Dermis microvascular lymphatic vessel endothelial cell (primary cell): ENCODE data around the gene PHAF1. TPM values are rescaled to one million over a fixed set of nuclear protein-coding genes. Genes with fewer than 3 reads are reported as not detected.
A peak's percentile ranks its signal among the peaks of the same experiment; 100 is the strongest.

Experiments
- DNase-seq, 2 donors: peaks; one replicate each; pipeline versions ENCODE4 v3.0.0 to v3.0.0-alpha.2; 2010; ENCODE audit warnings: low read depth in 2 of 2
- total RNA-seq: library from RNA; depleted of rRNA; stranded (reverse); fragments of >200 nt; gene quantifications from 2 replicates; pipeline ENCODE4 v1.2.1, GENCODE V29; 2014

The PHAF1 gene
- 9.6 and 15.0 TPM in 2 replicates for total RNA-seq

- DNase-seq = peak; percentile 69 to 92
Measured at GRCh38 chr16:67109407-67110135, at the start of gene PHAF1. PHAF1 (plus strand) TSS chr16:67109941; CDS start chr16:67110176, 235 bp downstream.

GRCh38 chr16:67063008-67063407, 46.7 kb upstream of the PHAF1 start:
- no peak for DNase-seq

DNA sequence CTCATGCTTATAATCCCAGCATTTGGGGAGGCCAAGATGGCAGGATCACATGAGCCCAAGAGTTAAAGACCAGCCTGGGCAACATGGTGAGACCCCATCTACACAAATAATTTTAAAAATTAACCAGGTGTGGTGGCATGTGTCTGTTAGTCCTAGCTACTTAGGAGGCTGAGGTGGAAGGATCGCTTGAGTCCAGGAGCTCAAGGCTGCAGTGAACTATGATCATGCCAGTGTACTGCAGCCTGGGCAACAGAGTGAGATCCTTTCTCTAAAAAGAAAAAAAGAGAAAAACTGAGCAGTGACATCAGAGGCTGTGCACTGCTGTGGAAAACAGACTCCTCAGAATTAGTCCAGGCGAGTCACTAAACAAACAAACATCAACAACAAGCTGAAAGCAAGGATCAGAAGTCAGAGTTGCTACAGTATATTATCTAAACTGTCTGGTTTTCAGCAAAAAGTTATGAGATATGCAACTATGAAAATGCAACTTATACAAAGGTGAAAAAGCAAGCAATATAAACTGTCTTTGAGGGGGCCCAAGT, 41.5 kb upstream of the PHAF1 start:
- DNase-seq = peak in 1 of 2 donors; percentile 3

GRCh38 chr16:67071476-67072048, 38.2 kb upstream of the PHAF1 start:
- DNase-seq = no peak

- DNase-seq = no peak
Measured at GRCh38 chr16:67075331-67075730, 34.4 kb upstream of the PHAF1 start.

DNA sequence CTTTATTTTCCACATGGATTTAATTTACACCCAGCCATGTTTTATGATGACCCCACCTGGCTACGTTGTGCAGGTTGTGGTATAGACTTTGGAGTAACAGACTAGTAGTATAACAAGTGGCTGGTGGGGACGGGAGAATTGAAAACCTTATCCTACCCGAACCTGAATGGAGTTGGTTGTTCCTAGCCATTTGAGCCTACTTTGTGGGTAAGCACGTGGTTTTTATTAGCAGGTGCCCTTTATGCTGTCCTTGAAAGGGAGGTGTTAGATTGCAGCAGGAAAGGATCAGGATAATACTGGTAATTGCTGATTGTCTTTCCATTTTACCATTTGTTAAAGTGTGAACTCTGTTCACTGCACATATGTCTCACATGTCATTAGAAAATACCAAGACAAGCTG, 31.9 kb upstream of the PHAF1 start:
- no peak for DNase-seq

- no peak for DNase-seq
Measured at GRCh38 chr16:67082100-67082499, 27.6 kb upstream of the PHAF1 start.

DNA sequence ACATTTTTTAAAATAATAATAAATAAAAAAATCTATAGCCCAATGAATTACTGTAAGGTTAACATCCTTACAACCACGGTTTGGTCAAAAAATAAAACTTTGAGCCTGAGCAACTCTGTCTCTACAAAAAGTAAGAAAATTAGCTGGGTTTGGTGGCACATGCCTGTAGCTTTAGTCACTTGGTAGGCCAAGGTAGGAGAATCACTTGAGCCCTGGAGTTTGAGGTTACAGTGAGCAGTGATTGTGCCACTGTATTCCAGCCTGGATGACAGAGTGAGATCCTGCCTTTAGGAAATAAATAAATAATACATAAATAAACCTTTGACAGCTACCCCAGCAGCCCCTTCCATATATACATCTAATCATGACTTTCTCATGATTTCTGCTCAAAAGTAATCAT, 26.9 kb upstream of the PHAF1 start:
- DNase-seq = no peak

DNA sequence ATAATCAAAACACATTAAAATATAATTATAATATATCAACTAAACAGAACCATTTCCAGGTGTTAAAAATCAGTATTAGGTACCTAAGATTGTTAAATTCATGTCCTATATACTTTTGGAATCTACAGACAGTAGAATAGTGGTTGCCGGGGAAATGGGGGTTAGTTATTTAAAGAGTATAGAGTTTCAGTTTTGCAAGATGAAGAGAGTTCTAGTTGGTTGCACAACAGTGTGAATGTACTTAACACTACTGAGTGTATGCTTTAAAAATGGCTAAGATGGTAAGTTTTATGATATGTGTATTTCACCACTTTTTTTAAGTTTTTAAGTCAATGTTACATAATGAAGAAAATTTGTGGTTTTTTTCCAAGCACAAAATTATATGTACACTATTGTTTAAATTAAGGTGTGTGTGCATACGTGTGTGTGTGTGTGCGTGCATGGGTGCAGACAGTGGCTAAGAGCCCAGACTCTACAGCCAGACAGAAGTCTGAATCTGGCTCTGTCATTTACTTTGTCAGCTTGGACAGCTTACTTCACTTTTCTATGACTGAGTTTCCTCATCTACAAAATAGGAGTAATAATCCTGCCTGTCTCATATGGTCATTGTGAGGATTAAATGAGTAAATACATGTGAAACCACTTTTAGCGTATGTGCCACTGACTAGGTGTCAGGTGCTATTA, 25.3 kb upstream of the PHAF1 start:
- no peak for DNase-seq

DNA sequence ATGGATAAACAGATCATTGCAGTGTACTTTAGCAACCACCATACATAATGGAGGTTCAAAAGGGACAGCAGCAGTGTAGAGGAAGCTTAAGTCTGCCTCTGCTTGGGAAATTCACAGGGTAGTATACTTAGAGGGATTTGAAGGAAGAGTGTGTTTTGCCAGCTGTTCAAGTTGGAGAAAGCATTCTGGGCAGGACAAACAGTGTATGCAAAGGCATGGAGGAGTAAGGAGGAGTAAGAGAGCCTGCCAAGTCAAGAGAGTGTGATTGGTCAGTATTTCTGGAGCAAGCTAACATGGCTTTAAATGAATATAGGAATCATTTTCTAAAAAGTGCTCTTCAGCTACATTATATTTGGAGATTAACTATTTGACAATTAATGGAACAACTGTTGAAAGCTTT, 22.9 kb upstream of the PHAF1 start:
- peak in 1 of 2 donors; percentile 23 for DNase-seq

DNA sequence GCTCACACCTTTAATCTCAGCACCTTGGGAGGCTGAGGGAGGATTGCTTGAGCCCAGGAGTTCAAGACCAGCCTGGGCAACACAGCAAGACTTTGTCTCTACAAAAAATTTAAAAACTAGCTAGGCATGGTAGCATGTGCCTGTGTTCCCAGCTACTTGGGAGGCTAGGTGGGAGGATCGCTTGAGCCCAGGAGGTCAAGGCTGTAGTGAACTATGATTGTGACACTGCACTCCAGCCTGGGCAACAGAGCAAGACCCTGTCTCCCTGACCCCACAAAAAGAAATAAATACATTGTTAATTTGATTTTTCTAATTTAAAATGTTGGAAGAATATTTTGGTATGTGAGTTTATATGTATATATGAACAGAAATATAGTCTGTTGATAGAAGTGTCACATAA, 22.4 kb upstream of the PHAF1 start:
- no peak for DNase-seq

DNA sequence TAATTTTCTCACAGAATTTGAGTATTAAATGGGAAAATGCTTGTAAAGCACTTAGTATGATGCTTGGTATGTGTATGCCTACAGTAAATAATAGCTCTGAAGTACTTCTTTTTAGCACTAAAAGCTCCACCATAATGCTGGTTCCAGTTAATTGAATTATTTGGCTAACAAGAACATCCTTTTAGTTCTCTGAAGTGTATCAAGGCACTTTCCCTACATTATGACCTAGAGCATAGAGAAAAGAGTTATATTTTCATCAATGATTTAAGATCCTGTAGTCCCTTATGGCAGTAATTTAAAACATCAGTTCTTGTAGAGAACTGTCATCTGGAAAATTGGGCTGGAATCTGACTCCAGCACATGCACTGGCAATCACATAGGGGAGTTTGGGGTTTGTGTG, 21.9 kb upstream of the PHAF1 start:
- no peak for DNase-seq

GRCh38 chr16:67088551-67088950, 21.2 kb upstream of the PHAF1 start:
- DNase-seq = no peak

DNA sequence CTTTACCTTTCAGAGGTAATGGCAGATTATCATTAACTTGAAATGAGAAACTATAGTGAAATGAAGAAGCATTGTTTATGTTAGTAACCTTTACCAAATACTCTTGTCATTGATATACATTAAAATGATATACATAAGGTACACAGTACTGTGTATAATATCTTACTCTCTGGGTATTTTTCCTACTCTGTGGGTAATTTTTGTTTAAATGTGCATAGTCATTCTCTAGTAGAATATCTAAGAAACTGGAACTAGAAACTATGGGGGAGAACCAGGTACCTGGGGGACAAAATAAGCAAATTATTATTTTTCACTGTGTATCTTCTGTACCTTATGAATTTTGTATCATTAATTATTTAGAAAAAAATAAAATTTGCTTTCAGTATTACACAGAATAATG, 20.6 kb upstream of the PHAF1 start:
- DNase-seq = no peak

GRCh38 chr16:67091906-67092566, 17.7 kb upstream of the PHAF1 start:
- DNase-seq = no peak

DNA sequence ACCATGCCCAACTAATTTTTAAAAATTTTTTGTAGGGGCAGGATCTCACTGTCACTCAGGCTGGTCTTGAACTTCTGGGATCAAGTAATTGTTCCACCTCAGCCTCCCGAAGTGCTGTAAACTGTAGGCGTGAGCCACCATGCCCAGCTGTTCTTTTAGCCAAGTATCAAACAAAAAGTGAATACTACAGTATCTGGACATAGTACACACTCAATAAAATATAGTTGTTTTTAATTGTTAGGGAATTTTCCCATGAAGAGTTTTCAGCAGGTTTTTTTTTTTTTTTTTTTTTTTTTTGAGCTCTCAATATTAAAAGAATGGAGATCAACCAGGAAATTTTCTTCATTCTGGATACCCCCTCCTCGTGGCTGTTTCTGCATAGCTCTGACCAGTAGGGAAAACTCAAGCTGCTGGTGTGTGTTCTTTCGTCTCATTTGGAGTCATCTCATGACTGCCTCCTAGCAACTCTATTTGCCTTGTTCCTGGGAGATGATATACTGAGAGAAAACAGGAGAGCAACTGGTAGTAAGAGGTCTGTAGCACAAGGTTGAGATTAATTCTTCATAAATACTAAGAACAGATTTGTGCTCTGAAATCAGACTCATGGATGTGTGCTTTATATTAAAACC, 16.5 kb upstream of the PHAF1 start:
- no peak for DNase-seq

DNA sequence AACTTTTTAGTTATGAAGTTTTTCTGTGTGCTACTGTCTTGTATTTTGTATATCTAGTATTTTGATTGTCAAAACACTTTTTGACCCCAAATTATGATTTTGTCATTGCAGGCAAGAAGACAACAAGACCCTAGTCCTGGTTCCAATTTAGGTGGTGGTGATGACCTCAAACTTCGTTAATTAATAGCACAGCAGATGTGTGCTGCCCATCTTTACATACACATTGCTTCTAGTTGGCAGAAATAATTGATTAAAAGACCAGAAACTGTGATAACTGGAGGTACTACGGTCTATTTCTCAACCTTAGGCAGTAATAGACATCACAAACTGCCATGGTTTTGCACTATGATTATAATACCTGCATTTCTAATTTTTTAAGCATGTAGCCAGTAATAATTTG, 11.1 kb upstream of the PHAF1 start:
- DNase-seq = no peak

DNA sequence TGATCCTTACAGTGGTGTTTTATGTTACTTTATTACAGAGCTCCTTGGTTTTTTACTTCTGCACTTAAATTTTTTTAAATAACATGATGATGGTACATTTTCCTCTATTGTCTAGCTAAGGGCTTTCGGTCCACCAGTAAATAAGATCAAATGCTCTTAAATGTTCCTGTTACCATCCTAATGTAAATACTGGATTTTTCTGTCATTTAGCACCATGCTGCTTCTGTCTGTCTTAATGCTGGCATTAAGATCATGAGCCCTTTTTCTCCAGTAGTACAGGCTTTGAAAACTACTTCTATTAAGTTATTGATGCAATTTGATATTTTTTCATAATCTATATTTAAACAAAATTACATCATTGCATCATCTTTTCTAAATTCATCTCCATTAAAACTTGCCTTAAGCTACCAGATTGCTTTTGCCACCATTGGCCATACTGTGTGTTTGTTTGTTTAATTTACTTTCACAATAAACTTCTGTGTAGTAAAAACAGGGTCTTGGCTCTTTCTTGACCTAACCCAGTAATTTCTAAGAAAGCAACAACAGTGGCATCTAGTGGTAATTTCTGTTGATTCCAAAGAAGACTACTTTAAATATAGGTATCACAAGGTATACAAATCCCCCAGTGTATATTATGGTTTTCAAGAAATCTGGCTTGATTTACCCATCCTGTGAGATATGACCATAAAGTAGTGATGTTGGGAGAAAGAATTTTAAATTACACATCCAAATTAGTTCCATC, 9.0 kb upstream of the PHAF1 start:
- peak in 1 of 2 donors; percentile 12 for DNase-seq

GRCh38 chr16:67101311-67102082, 8.2 kb upstream of the PHAF1 start:
- DNase-seq = no peak

- peak; percentile 44 to 52 for DNase-seq
Measured at GRCh38 chr16:67104061-67104460, 5.7 kb upstream of the PHAF1 start.
